ENCODE measurements around the gene TRDN. TPM values are rescaled to one million over a fixed set of nuclear protein-coding genes. Genes with fewer than 3 reads are reported as not detected.

TRDN gene
- total RNA-seq, 2 donors from 2014 or later: not detected

- intact Hi-C loops (cut with DNase I): no loop called here
- no peak for TF ChIP-seq CTCF (IDR thresholded peaks at IDR 0.05)
- no peak for TF ChIP-seq POLR2A (IDR thresholded peaks at IDR 0.05)
- ATAC-seq: no peak
Measured at GRCh38 chr6:123168466-123168865, 468.3 kb downstream of the TRDN start.

More at GRCh38 chr6:123168466-123168865, 468.3 kb downstream of the TRDN start:
- H3K9me3 ChIP-seq: no peaks in the 10 kb centered on the region
- 83 to 93% methylated on average over 1 of the region's 1 CpG for WGBS, 2 donors
- no peak overlapping the region for H3K4me3 ChIP-seq
- no peaks in the 10 kb centered on the region for H3K36me3 ChIP-seq (replicated peaks in 1 of 2; ENCODE audit: insufficient read depth in 1 of 2, low read depth in 2 of 2)
- no peaks in the 10 kb centered on the region for H3K4me1 ChIP-seq
- H3K27ac ChIP-seq: no peak overlapping the region
- H3K27me3 ChIP-seq: no peaks in the 10 kb centered on the region
- no peak for DNase-seq

Other genes starting within 250 kb of the TRDN start
- not detected for gene NKAIN2, start 166.9 kb upstream of the TRDN start, total RNA-seq

Measured in body of pancreas (tissue), 4 donors.